Motor neuron (in vitro differentiated cells): Measurements from ENCODE around the gene SDK1. TPM values are rescaled to one million over a fixed set of nuclear protein-coding genes. Genes with fewer than 3 reads are reported as not detected.
"Not testable (repeated sequence)": the region's sequence is repeated elsewhere in the genome, so short reads cannot be mapped to it uniquely, and the experiment has no call there.

Source experiments
- ATAC-seq, 8 experiments: fragments of 200-7000 bp; cut with Tn5 transposase; replicated peaks in 6 of 8; 2 replicates each; pipeline ENCODE4 v1.8.0; 2021; ENCODE audit warnings: mild to moderate bottlenecking in 8 of 8, moderate library complexity in 8 of 8
- H3K27ac ChIP-seq, 2 donors: fragments of 250-450 bp; sonication (Bioruptor Pico); 2 replicates each; pipeline ENCODE4 v1.9.0; 2021; ENCODE audit warnings: antibody characterized with exemption in 2 of 2, mild to moderate bottlenecking in 2 of 2, moderate library complexity in 1 of 2
- H3K4me1 ChIP-seq, 2 donors: fragments of 250-450 bp; sonication (Bioruptor Pico); replicated peaks in 1 of 2; 2 replicates each; pipeline ENCODE4 v1.6.1; 2021; ENCODE audit warnings: antibody characterized with exemption in 2 of 2, mild to moderate bottlenecking in 2 of 2, moderate library complexity in 1 of 2
- H3K4me3 ChIP-seq, 5 donors: fragments of 250-450 bp; sonication (Bioruptor Pico); 2 replicates each; pipeline ENCODE4 v1.9.0; 2021; ENCODE audit warnings: antibody characterized with exemption in 5 of 5, mild to moderate bottlenecking in 5 of 5, moderate library complexity in 4 of 5
- WGBS, 10 experiments: fragments of 450-650 bp; shearing (Covaris generic); methylation state at CpG; one replicate each; pipeline ENCODE4 v1.0.0; 2022; 5-methylcytosine and 5-hydroxymethylcytosine counted together
- in situ Hi-C, 9 experiments: fragments of 400-800 bp; cut with MboI; loops; one replicate each; pipeline ENCODE4 v1.15.0; 2021; ENCODE audit warnings: low sequenced_read_pairs in 9 of 9, low pct_unique_long_range_greater_than_20kb in 2 of 9; ENCODE audit not compliant: unreplicated experiment in 9 of 9
- total RNA-seq, 8 experiments: library from RNA; unstranded; fragments of 300-600 nt; gene quantifications; 2 replicates each; pipeline versions ENCODE4 v1.2.3 to v1.2.4, GENCODE V29; 2022

SDK1 gene
- total RNA-seq, 8 experiments from 2014 or later: 0.66 to 30.6 (median 8.0) TPM

DNA sequence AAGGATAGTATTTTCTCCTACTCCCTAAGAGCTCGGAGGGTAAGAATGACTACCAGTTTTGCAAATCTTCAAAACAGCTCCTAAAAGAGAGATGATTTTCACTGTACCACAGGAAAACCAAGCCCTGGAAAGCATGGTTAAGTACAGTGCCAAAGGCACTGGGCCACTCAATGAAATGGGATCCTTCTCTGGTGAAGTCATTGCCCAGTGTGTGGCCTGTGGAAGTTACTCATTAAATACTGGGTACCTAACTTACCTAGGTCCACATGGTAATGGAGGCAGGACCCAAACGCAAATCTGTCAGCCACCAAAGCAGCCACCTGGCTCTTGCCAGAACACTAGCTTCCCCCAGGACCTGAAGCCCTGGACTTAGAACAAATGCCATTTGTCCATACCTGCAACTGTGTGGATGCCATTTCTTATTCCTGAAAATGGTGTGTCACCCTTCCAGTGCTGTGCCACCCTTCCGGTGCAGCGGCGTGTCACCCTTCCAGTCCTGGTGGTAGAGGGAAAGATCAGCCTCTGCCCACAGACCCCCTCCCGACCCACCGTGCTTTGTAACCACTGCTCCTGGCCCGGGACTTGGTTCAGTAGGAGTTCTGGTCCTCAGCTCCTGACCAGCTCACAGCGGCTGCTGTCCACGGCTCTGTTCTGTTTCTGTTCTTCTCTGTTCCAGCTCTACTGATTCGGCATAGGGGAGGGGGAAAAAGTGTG, 659.2 kb downstream of the SDK1 start:
- Histone ChIP-seq H3K4me1 (peaks cover 14 to 22% of the 10 kb centered on the region in 2 donors), H3K27ac (no peak overlapping the region), H3K4me3 (no peak overlapping the region)
- ATAC-seq: no peak
- in situ Hi-C loops: no loop called here
- WGBS, 10 experiments: 10 to 98% (median 86%) methylated on average over 1 to 8 of the region's 11 CpGs; no CpG with 5 or more reads in 3 of the 10 experiments

DNA sequence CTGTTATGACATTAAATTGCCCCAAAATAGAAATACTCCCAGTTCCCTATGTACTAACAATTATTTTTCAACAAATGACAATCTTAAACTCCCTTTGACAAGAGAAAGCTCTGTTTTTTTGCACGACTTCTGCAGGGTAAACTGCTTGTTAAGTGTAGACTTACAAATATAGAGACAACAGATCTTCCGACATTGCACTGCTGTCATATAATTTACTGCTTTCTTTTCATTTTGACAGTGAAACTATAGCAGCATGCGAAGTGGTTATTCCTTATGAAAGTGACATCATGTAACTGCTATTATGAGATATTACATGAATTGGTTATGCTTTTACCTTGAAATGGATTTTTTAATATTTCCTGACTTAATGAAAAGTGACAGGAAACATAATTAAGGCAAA, 659.9 kb downstream of the SDK1 start:
- H3K4me1 ChIP-seq: peaks cover 20 to 27% of the 10 kb centered on the region in 2 donors
- WGBS, 10 experiments: 22 to 85% (median 67%) methylated on average over 1 to 3 of the region's 3 CpGs
- peak in 3 of 8 experiments; percentile 17 to 66 (median 32) for ATAC-seq
- no peak overlapping the region for H3K27ac ChIP-seq
- in situ Hi-C loops: no loop called here
- no peak overlapping the region for H3K4me3 ChIP-seq

DNA sequence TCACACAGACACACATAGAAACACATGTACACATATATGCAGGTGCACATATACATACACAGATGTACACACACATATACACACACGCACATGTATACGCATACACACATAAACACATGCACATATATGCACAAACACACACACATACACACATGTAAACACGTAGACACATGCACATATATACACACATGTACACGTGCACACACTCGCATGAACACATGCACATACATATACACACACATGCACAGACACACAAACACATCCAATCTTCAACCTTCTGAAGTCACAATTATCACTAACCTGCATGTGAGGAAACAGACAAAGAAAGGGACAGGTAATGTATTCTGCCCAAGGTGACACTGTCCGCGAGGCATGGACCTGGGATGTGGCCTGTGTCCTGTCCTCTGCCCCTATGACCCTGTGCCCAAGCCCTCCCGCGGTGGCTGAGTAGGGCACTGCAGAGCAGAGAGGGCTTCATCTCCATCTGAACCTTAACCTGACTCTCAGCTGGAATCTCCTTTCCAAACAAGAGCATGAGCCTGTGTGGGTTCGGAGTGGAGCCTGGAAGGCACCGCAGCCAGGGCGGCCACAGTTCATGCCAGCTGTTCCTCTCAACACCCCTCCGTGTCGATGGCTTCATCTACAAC, 660.9 kb downstream of the SDK1 start:
- ATAC-seq: no peak
- WGBS, 10 experiments: 20 to 100% (median 93%) methylated on average over 1 to 11 of the region's 14 CpGs; no CpG with 5 or more reads in 2 of the 10 experiments
- Histone ChIP-seq H3K4me3 (no peak overlapping the region), H3K27ac (no peak overlapping the region), H3K4me1 (peaks cover 20 to 23% of the 10 kb centered on the region in 2 donors)
- in situ Hi-C loops: no loop called here

DNA sequence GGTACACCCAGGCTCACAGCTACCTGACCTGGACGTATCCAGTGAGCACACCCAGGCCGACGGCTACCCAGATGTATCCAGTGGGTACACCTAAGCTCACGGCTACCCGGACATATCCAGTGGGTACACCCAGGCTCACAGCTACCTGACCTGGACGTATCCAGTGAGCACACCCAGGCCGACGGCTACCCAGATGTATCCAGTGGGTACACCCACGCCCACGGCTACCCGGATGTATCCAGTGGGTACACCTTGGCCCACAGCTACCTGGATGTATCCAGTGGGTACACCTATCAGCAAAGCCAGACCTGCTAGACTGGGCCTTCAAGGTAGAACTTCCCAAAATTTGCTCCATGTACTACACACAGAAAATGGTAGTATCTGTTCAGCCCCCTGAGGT, 662.7 kb downstream of the SDK1 start:
- ATAC-seq, H3K4me3 ChIP-seq, H3K4me1 ChIP-seq, H3K27ac ChIP-seq, in situ Hi-C loops: not testable (repeated sequence)
- 80 to 100% methylated on average over 2 of the region's 11 CpGs; no CpG with 5 or more reads in 8 of the 10 experiments for WGBS, 10 experiments

DNA sequence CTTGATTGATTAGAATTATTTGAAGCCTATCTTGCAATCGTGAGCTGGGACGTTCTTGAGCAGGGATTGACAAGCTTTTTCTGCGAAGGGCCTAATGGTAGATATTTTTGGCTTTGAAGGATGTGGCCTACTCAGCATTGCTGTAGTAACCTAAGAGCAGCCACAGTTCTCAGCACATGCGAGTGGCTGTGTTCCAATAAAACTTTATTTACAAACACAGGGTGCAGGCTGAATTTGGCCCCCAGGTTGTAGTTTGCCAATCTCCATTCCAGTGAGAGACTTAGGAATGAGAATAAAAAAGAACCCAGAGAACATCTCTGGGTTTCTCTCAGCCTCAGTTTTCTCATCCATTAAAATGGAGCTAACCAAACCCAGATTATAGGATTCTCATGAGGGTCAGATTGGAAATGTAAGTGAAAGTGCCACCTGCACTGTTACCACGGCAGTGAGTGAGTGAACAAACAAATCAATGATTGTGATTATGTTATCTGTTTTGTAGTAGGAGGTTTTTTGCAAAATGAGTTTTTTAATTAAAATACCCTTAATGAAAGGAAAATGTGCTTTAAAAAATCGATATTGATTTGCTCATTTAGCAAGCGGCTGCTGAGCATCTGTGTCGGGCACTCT, 664.0 kb downstream of the SDK1 start:
- 45 to 100% (median 79%) methylated on average over 2 to 8 of the region's 8 CpGs; no CpG with 5 or more reads in 1 of the 10 experiments for WGBS, 10 experiments
- H3K4me3 ChIP-seq: no peak overlapping the region
- no peak for ATAC-seq
- no peak overlapping the region for H3K27ac ChIP-seq
- peaks cover 8 to 9% of the 10 kb centered on the region in 2 donors for H3K4me1 ChIP-seq
- in situ Hi-C loops: no loop called here

DNA sequence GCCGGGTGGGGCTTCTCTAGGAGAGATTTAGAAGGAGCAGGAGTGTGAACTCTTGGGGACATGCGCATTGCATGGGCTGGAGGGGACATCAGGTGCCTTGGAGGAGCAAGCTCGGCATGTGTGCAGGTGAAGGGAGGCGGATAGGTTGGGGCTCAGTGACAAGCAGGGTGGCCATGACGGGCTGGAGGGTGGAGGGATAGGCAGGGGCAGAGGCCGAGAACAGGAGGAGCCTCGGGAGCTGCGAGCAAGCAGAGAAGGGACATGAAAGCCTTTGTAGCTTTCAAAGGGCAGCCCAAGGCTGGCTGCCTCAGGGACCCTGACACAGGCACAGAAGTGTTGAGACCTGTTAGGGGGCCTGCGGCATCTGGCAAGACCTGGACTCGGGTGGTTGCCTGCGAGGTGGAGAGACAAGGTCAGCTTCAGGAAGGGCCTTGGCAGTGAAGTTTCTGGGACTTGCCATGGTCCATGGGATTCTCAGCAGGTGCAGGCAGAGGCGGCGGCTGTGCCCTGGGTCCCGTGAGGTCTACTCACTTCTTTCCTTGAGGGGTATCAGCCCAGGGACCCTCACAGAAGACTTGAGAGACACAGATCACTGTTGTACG, 664.8 kb downstream of the SDK1 start:
- Histone ChIP-seq H3K27ac (no peak overlapping the region), H3K4me1 (peaks cover 5 to 8% of the 10 kb centered on the region in 2 donors), H3K4me3 (no peak overlapping the region)
- WGBS, 10 experiments: 27 to 100% (median 80%) methylated on average over 1 to 6 of the region's 15 CpGs; no CpG with 5 or more reads in 5 of the 10 experiments
- peak in 2 of 8 experiments; percentile 16 to 22 for ATAC-seq
- in situ Hi-C loops: no loop called here

DNA sequence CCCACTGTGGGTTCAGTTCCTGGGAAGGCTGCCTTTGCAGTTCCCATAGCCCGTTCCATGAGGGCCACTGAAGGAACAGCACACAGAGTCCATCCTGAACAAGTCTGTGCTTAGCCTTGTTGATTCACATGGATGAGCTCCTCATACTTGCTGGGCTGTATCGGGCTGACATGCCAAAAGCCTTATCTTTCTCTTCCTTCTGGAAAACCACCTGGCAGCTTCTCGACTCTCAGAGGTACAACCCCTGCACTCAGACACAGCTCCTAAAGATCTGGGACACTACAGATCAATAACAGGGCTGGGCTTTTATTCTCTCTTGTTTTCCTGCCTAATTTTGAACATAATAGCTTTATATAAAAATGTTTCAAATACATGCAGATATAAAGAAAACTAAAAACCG, 667.2 kb downstream of the SDK1 start:
- WGBS, 10 experiments: 0 to 100% (median 90%) methylated on average over 1 to 3 of the region's 4 CpGs
- no peak for ATAC-seq
- Histone ChIP-seq H3K4me3 (no peak overlapping the region), H3K27ac (no peak overlapping the region), H3K4me1 (peaks cover 5 to 8% of the 10 kb centered on the region in 2 donors)
- in situ Hi-C loops: no loop called here

DNA sequence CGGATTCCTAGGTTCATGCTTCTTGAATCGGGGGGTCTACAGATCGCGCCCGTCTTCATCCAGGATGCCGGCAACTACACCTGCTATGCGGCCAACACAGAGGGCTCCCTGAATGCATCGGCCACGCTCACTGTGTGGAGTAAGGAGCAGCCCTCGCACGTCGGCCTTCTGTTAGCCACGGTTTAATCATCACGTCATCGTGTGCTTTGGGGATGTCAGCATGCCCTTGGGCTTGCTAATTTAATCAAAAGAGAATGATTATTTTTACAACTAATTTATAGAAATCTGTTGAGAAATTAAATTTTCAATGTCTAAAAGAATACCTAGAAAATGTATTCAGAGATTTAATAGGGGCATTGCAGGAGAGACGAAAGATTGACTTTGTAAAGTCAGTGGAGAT, 668.2 kb downstream of the SDK1 start:
- H3K4me3 ChIP-seq: no peak overlapping the region
- no peak overlapping the region for H3K27ac ChIP-seq
- no peak for ATAC-seq
- 70 to 96% (median 89%) methylated on average over 1 to 16 of the region's 16 CpGs; no CpG with 5 or more reads in 2 of the 10 experiments for WGBS, 10 experiments
- H3K4me1 ChIP-seq: peaks cover 5 to 8% of the 10 kb centered on the region in 2 donors
- in situ Hi-C loops: no loop called here

DNA sequence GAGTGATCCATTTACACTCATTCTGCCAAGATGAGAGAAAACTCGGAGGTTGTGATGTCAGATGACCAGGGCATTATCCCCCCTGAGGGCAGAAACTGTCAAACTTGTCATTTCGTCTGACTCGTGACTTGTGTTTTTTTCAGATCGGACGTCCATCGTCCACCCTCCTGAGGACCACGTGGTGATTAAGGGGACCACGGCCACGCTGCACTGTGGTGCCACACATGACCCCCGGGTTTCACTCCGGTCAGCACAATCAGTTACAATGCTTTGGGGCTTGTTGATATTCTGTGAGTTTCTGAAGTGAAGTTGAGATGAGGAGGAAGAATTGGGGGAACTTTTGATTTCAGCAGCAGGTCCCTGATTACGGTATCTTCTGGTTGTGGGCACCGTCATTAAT, 670.3 kb downstream of the SDK1 start:
- H3K27ac ChIP-seq: no peak overlapping the region
- no peak for ATAC-seq
- 28 to 100% (median 76%) methylated on average over 2 to 13 of the region's 13 CpGs; no CpG with 5 or more reads in 2 of the 10 experiments for WGBS, 10 experiments
- H3K4me3 ChIP-seq: no peak overlapping the region
- no peaks in the 10 kb centered on the region for H3K4me1 ChIP-seq
- in situ Hi-C loops: no loop called here

DNA sequence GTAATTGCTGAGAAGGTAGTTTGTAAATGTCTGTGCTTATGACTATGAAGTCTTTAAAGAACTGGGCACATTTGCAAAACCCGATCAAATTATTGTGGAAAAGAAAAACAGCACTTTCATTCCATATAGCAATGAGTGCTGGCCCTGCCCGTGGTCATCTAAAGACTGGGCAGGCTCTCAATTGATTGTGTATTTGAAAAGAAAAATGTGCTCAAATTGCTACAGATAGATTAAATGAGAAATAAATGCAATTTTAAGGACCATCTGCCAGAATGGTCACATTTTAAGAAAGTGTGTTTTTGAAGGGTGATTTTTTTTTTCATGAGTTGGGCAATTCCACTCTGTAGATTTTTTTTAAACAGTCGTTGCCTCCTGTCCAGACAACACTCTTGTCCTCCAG, 672.2 kb downstream of the SDK1 start:
- H3K27ac ChIP-seq: no peak overlapping the region
- peaks cover 0 to 1% of the 10 kb centered on the region in 2 donors for H3K4me1 ChIP-seq
- no peak for ATAC-seq
- no peak overlapping the region for H3K4me3 ChIP-seq
- in situ Hi-C loops: no loop called here
- 0 to 100% (median 92%) methylated on average over 1 to 3 of the region's 3 CpGs; no CpG with 5 or more reads in 1 of the 10 experiments for WGBS, 10 experiments

DNA sequence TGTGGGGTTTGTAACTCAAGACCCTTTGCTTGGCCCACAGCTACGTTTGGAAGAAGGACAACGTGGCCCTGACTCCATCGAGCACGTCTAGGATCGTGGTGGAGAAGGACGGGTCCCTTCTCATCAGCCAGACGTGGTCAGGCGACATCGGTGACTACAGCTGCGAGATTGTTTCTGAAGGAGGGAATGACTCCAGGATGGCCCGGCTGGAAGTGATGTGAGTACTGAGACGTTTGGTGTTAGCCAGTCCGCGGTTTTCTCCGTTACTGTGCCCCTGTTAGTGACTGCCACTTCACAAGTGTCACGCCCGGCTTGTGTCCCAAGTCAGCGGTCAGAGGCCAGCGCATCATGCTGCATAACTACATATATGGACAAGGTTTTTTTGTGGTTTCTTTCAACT, 673.3 kb downstream of the SDK1 start:
- Histone ChIP-seq H3K4me3 (no peak overlapping the region), H3K27ac (no peak overlapping the region), H3K4me1 (peaks cover 2 to 5% of the 10 kb centered on the region in 2 donors)
- ATAC-seq: no peak
- 75 to 100% (median 91%) methylated on average over 3 to 8 of the region's 19 CpGs; no CpG with 5 or more reads in 3 of the 10 experiments for WGBS, 10 experiments
- in situ Hi-C loops: no loop called here

DNA sequence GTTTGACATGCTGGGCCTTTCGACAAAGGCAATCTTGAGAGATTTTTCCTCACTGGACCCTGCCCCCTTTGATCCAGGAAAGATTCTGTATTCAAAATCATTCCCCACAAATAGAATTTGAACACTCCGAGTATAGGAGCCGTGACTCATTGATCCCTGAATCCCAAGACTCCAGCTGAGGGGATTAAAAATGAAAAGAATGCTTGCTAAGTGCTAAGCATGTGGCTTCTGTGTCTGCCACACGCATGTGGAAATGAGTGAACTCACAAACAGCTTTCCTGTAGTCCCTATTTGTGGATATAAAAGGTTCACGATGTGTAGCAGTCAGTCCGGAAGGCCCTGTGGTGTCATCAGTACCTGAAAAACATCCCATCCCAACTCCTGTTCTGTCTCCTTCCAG, 674.3 kb downstream of the SDK1 start:
- WGBS, 10 experiments: 46 to 100% (median 100%) methylated on average over 1 to 3 of the region's 6 CpGs; no CpG with 5 or more reads in 2 of the 10 experiments
- no peak for ATAC-seq
- in situ Hi-C loops: no loop called here
- Histone ChIP-seq H3K27ac (no peak overlapping the region), H3K4me1 (peaks cover 10 to 15% of the 10 kb centered on the region in 2 donors), H3K4me3 (no peak overlapping the region)

DNA sequence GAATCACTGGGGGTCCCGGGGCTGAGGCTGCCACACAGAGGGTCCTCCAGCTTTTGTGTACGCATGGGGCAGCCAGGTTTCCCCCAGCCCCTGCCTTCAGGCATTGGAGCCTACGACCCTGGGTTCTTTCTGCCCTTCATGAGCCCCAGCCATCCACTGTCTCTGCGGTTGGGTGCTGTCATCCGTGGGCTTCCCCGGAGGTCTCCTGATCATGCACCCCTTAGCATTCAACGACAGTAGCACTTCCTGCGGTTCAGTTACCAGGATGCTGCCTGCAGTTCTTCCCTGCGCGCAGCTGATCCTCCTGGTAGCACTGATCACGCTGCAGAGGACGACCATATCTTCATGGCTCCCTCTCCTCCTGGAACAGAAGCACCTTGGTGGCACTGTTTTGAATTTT, 676.3 kb downstream of the SDK1 start:
- ATAC-seq: no peak
- Histone ChIP-seq H3K4me1 (peaks cover 10 to 21% of the 10 kb centered on the region in 2 donors), H3K4me3 (no peak overlapping the region), H3K27ac (no peak overlapping the region)
- WGBS, 10 experiments: 81 to 100% (median 100%) methylated on average over 4 to 8 of the region's 12 CpGs; no CpG with 5 or more reads in 5 of the 10 experiments
- in situ Hi-C loops: no loop called here
